ENCODE data around the gene MITF. TPM values are rescaled to one million over a fixed set of nuclear protein-coding genes. Genes with fewer than 3 reads are reported as not detected.

MITF gene
- total and polyA plus RNA-seq, 7 donors = 11.8 to 98.1 (median 49.9) TPM

GRCh38 chr3:69715204-69715603, 24.1 kb upstream of the MITF start:
- Histone ChIP-seq H3K4me1 (peaks cover 26% of the 10 kb centered on the region), H3K4me3 (no peak overlapping the region), H3K36me3 (ENCODE audit: insufficient read depth in 1 of 2, low read depth in 1 of 2) (no peaks in the 10 kb centered on the region), H3K9me3 (no peaks in the 10 kb centered on the region), H3K27ac (no peak overlapping the region), H3K27me3 (ENCODE audit: insufficient read depth in 3 of 3, low read length in 2 of 3) (no peaks in the 10 kb centered on the region)
- intact Hi-C loops (cut with DNase I) = no loop called here
- ATAC-seq (no peak), DNase-seq (no peak)
- 90 to 100% (median 97%) methylated on average over 1 of the region's 1 CpG for WGBS, 3 donors
- TF ChIP-seq, protein P1, sequence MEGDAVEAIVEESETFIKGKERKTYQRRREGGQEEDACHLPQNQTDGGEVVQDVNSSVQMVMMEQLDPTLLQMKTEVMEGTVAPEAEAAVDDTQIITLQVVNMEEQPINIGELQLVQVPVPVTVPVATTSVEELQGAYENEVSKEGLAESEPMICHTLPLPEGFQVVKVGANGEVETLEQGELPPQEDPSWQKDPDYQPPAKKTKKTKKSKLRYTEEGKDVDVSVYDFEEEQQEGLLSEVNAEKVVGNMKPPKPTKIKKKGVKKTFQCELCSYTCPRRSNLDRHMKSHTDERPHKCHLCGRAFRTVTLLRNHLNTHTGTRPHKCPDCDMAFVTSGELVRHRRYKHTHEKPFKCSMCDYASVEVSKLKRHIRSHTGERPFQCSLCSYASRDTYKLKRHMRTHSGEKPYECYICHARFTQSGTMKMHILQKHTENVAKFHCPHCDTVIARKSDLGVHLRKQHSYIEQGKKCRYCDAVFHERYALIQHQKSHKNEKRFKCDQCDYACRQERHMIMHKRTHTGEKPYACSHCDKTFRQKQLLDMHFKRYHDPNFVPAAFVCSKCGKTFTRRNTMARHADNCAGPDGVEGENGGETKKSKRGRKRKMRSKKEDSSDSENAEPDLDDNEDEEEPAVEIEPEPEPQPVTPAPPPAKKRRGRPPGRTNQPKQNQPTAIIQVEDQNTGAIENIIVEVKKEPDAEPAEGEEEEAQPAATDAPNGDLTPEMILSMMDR (IDR thresholded peaks at IDR 0.05) = no peak

- Histone ChIP-seq H3K4me1 (peaks cover 27% of the 10 kb centered on the region), H3K4me3 (no peak overlapping the region), H3K27me3 (ENCODE audit: insufficient read depth in 3 of 3, low read length in 2 of 3) (no peaks in the 10 kb centered on the region), H3K9me3 (no peaks in the 10 kb centered on the region), H3K36me3 (ENCODE audit: insufficient read depth in 1 of 2, low read depth in 1 of 2) (no peaks in the 10 kb centered on the region), H3K27ac (no peak overlapping the region)
- TF ChIP-seq, protein P1 (IDR thresholded peaks at IDR 0.05) = no peak
- DNase-seq (no peak), ATAC-seq (peak; percentile 12 to 70 (median 41))
- intact Hi-C loops (cut with DNase I) = no loop called here
- WGBS, 3 donors = 31 to 84% (median 35%) methylated on average over 5 of the region's 5 CpGs
These were observed 23.1 kb upstream of the MITF start for GRCh38 chr3:69716119-69716518.

DNA sequence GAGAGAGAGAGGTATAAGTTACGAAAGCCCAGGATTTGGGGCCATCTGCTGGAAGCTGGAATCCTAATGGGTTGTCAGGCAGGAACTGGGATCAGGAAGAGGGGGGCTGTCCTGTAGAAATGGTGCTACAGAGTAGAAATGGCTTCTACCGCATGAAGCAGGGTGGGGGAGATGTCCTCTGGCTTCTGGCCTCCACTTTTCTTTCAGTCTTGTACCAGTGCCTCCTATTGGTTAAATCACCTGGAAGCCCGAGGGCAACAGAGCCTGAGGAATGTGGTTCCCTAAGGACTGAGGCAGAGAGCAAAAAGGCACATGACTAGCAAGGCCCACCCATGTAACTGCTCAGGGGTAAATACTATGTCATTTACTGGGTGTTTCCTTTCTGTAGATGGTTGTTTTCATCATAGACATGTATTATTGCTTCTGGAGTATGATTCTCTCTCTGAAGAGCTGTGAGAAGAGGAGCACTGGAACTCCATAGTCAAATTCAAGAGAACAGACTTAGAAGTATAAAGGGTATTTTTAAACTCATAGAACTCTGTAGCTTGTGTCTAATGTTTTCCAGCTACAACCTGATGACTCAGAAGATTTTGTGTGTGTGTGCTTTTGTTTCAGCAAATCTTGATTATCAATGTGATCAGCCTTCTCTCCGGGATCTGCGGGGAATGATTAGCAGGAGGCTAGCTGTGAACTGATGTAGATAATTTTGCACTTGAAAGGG, 20.2 kb upstream of the MITF start:
- intact Hi-C loops (cut with DNase I) = no loop called here
- H3K4me3 ChIP-seq = no peak overlapping the region
- H3K27ac ChIP-seq = peak overlapping the region; percentile 81
- WGBS, 3 donors = 53 to 65% (median 62%) methylated on average over 5 of the region's 5 CpGs
- TF ChIP-seq, protein P1 (IDR thresholded peaks at IDR 0.05) = no peak
- ATAC-seq (peak in 1 of 4 donors; percentile 21), DNase-seq (no peak)
- no peaks in the 10 kb centered on the region for H3K27me3 ChIP-seq (ENCODE audit: insufficient read depth in 3 of 3, low read length in 2 of 3)
- H3K36me3 ChIP-seq (ENCODE audit: insufficient read depth in 1 of 2, low read depth in 1 of 2) = no peaks in the 10 kb centered on the region
- H3K4me1 ChIP-seq = peaks cover 27% of the 10 kb centered on the region
- H3K9me3 ChIP-seq = no peaks in the 10 kb centered on the region

DNA sequence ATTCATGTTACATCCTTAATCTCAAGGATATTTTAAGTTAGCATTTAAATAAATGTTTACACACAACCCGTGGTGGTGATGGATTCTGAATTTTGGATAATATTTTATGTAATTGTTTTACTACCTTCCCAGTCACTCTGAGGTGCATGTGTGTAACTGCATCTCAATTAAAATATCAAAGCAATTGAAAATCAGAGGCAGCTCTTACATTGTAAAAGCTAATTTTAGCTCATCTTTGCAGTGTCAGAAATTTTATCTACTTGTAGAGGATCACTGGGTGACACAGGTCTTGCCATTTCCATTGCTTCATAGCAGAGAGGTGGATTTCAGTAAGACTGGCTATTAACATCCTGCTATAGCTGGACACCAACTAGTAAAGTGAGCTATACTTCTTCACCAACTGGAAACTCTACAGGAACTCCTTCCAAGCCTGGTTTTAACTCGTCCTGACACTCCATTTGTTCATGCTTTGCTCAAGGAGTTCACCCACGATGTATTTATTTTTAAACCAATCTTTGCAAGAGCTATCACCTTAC, 19.6 kb upstream of the MITF start:
- WGBS, 3 donors = 15 to 23% (median 17%) methylated on average over 3 of the region's 3 CpGs
- ATAC-seq (peak; percentile 87 to 96 (median 91)), DNase-seq (no peak)
- Histone ChIP-seq H3K4me1 (peaks cover 31% of the 10 kb centered on the region), H3K9me3 (no peaks in the 10 kb centered on the region), H3K4me3 (no peak overlapping the region), H3K36me3 (ENCODE audit: insufficient read depth in 1 of 2, low read depth in 1 of 2) (no peaks in the 10 kb centered on the region), H3K27ac (peak overlapping the region; percentile 81), H3K27me3 (ENCODE audit: insufficient read depth in 3 of 3, low read length in 2 of 3) (no peaks in the 10 kb centered on the region)
- TF ChIP-seq, protein P1 (IDR thresholded peaks at IDR 0.05) = no peak
- intact Hi-C loops (cut with DNase I) = no loop called here

All from psoas muscle (tissue), 8 donors.